Right renal pelvis (tissue), 4 donors: ENCODE measurements around the gene KCNN3. TPM values are rescaled to one million over a fixed set of nuclear protein-coding genes. Genes with fewer than 3 reads are reported as not detected.
"Not testable (repeated sequence)": the region's sequence is repeated elsewhere in the genome, so short reads cannot be mapped to it uniquely, and the experiment has no call there.

Source experiments
- DNase-seq, 4 donors: peaks; one replicate each; pipeline ENCODE4 v3.0.0-alpha.2; 2013; ENCODE audit warnings: low read depth in 4 of 4, low spot score in 3 of 4, missing footprints in 1 of 4
- polyA plus RNA-seq, 4 donors: library from polyadenylated mRNA; unstranded; fragments of 120-200 nt; gene quantifications; one replicate each; pipeline ENCODE4 v1.2.1, GENCODE V29; 2013; ENCODE audit not compliant: insufficient read length in 4 of 4

Gene KCNN3
- polyA plus RNA-seq, 4 donors, result 2.3 to 2.8 (median 2.6) TPM

- DNase-seq, result no peak
Measured at GRCh38 chr1:154714638-154715037, 155.4 kb downstream of the KCNN3 start.

DNA sequence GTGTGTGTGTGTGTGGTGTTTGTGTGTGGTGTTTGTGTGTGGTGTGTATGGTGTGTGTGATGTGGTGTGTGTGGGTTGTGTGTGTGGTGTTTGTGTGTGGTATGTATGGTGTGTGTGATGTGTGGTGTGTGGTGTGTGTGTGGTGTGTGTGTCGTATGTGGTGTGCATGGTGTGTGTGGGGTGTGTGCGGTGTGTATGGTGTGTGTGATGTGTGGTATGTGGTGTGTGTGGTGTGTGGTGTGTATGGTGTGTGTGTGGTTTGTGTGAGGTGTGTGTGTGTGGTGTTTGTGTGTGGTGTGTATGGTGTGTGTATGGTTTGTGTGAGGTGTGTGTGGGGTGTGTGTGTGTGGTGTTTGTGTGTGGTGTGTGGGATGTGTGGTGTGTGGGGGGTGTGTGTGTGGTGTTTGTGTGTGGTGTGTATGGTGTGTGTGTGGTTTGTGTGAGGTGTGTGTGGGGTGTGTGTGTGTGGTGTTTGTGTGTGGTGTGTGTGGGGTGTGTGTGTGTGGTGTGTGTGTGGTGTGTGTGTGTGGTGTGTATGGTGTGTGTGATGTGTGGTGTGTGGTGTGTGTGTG lies 155.9 kb downstream of the KCNN3 start:
- DNase-seq, result no peak

DNA sequence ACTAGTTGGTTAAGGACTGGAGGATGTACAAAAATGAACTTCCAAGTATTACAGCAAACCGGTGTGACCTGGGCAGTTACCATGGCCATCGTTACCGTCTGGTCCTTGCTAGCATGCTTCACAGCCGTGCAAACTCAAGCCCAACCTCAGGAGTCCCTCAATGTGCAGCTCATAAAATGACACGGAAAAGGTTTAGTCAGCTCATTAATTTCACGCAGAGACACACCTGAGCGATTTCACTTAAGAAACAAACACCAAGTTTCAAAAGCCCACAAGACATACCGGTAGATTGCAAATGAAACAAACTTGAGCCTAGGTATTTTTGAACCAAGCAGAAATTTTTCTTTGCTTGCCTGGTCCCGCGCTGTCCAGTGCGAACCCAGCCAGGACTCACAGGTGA lies 157.1 kb downstream of the KCNN3 start:
- no peak for DNase-seq

GRCh38 chr1:154712166-154712810 lies 157.8 kb downstream of the KCNN3 start:
- no peak for DNase-seq

GRCh38 chr1:154711416-154711815 lies 158.7 kb downstream of the KCNN3 start:
- DNase-seq, result no peak

DNA sequence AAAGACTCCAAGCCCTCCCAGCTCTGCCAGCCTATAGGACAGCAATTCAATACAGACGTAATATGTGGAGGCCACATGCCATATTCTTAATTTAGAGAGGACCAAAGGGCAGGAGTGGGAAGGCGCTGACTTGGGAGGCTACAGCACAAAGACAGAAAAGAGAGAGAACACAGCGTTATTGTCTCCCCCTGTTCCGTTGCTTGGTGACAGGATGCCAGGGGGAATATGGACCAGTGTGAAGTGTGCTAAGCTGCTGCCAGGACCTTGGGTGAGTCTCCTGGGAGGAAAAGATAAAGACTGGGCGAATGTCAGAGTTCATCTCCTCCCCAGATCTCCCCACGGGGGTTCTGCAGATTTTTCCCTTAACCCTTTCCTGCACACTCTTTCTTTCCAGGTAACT lies 160.0 kb downstream of the KCNN3 start:
- no peak for DNase-seq

DNA sequence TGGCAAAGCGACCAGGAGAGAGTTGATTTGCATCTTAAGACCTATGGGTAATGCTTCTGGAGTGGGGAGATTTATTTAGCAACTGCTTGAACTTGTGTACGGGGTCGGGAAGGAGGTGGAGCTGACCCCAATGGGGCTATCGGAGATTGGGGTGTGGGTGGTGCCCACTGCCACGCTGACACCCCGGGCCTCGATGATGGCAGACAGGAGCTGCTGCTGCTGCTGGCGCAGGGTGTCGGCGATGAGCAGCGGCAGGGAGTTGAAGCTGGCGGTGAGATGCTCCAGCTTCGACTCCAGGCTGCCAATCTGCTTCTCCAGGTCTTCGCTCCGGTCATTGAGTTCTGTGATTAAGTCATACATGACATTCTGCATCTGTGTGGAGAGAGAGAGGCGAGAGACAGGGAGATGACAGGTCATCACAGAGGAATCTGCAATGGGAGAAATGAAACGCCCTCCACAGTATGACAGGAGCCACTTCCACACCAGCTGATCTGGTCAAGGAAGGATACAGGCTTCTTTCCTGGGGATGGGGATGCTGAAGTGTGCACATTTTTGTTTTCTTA lies 162.1 kb downstream of the KCNN3 start:
- no peak for DNase-seq

DNA sequence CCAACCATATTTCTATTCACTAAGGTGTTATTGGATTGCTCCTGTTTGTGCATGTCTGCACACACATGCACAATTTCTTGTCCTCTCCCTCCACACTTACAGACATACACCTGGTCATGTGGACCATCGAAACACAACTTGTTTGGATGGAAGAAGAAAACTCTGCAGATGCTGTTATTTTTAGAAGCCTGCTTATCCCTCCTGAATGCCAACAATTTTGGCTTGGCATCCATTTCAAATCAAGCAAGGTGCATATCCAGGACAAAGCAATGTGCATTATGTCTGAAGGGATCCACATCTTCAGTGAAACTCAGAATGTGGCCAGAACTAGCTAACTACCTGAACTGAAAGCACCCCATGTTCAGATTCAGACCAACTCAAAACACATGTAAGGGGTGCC lies 163.2 kb downstream of the KCNN3 start:
- DNase-seq, result no peak

DNA sequence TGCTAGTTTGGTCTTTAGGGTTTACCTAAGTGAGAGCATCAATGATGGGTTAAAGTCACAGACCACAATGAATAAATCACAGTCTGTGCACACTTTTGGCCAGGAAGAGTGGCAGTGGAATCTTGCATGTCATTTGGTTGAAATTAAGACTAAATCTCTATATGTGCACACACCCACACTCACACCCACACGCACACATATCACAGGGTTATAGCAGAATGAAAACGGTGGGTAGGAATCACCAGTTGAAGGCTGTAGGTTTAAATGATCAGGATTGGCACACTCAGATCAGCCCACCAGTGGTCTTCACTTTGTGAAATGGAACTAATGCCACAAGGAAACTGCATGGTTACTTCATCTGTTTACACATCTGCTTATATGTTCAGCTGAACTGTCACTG lies 164.5 kb downstream of the KCNN3 start:
- DNase-seq, result no peak

DNA sequence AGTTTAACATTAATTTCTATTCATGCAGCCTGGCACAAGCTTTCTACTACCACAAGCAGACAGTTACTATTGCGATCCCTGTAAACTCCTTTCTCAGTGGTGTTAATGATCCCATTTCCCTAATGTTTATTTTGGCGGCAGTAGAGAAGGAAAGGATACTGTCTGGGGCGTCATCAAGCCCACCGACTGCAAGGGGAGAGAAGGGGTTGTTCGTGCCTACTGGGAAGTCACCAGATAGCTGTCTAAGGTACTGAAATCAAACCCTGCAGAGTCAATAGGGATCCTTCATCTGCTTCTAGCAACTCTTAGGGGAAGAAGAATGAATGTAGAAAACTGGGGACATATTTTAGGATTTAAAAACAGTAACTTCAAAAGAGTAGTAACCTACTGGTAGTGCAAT lies 166.9 kb downstream of the KCNN3 start:
- DNase-seq, result no peak

GRCh38 chr1:154698320-154699096 lies 171.6 kb downstream of the KCNN3 start:
- DNase-seq, result no peak

- DNase-seq, result no peak
Measured at GRCh38 chr1:154697710-154698109, 172.4 kb downstream of the KCNN3 start.

DNA sequence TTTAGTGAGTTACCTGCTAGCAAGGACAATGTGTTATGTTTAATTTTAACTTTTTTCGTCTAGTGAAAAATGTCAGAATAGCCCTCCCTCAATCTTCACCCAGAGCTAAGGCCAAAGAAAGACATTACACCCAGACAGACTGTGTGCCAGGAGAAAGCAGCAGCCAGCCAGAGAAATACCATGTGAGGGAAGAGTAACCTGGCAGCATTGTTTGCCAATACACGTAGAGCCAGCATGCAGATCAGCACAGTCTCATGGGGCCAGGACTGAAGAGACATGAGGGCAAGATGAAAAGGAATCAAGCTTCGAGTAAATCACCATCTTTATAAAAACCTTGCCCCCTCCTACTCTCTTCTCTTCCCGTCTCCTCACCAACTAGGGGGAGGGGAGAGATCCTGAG lies 173.6 kb downstream of the KCNN3 start:
- DNase-seq, result no peak

- no peak for DNase-seq
Measured at GRCh38 chr1:154695985-154696384, 174.1 kb downstream of the KCNN3 start.

GRCh38 chr1:154694995-154695394 lies 175.1 kb downstream of the KCNN3 start:
- no peak for DNase-seq

- no peak for DNase-seq
Measured at GRCh38 chr1:154689083-154689482, 181.0 kb downstream of the KCNN3 start.

GRCh38 chr1:154686507-154686906 lies 183.6 kb downstream of the KCNN3 start:
- no peak for DNase-seq

GRCh38 chr1:154683820-154684219 lies 186.3 kb downstream of the KCNN3 start:
- no peak for DNase-seq

DNA sequence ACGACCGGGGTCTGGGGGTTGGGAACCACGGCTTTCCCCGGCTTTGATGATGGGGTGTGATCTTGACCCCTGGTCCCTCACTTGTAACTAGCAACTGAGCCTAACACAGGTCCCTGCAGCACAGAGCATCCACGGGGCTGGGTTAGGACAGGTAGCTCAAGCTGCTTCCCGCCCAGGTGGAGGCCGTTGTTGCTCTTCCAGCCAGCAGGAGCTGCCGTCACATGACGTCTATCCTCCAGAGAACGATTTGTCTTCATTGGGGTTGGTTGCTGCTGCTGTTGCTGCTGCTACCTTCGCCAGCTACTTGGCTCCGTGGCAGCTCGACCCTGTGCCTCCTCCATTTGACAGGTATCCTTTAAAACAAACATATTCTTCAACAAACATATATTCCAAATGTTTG lies 187.8 kb downstream of the KCNN3 start:
- no peak for DNase-seq

DNA sequence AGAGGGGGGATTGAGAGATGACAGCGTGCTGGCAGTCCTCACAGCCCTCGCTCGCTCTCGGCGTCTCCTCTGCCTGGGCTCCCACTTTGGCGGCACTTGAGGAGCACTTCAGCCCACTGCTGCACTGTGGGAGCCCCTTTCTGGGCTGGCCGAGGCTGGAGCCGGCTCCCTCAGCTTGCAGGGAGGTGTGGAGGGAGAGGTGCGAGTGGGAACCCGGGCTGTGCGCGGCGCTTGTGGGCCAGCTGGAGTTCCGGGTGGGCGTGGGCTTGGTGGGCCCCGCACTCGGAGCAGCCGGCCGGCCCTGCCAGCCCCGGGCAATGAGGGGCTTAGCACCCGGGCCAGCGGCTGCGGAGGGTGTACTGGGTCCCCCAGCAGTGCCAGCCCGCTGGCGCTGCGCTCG lies 192.2 kb downstream of the KCNN3 start:
- DNase-seq, result not testable (repeated sequence)

GRCh38 chr1:154676847-154677246 lies 193.2 kb downstream of the KCNN3 start:
- not testable (repeated sequence) for DNase-seq

GRCh38 chr1:154674456-154674855 lies 195.6 kb downstream of the KCNN3 start:
- not testable (repeated sequence) for DNase-seq
